B cell (primary cell): Measurements from ENCODE around the gene DOCK4.

Experiments
- EZH2 ChIP-seq: IDR thresholded peaks from 2 replicates; pipeline ENCODE4 v1.6.1; 2012; ENCODE audit warnings: borderline replicate concordance, low read depth, mild to moderate bottlenecking, moderate library complexity, low read length; ENCODE audit not compliant: insufficient read depth, poor library complexity, severe bottlenecking
- TF ChIP-seq, protein P1 (sequence below): fragments of 200-600 bp; IDR thresholded peaks from one replicate; pipeline ENCODE4 v1.8.0; 2022; ENCODE audit warnings: antibody characterized with exemption, mild to moderate bottlenecking

DNA sequence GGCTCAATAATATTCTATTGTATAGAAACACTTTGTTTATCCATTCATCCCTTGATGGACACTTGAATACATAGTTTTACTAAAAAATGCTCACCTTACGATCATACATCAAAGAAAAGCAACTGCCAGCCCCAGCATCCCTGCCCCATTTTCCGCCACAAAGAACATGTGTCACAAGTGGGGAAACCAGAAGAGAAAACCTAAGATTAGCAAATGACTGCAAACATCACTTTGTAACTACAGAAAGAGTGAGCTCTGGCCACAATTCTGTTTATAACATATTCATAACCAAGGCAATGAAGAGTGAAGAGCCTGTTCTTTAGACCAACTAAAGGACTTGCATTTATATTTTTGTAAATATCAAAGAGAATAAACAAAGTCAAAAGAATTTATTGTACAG, 89.8 kb downstream of the DOCK4 start:
- TF ChIP-seq, protein P1, sequence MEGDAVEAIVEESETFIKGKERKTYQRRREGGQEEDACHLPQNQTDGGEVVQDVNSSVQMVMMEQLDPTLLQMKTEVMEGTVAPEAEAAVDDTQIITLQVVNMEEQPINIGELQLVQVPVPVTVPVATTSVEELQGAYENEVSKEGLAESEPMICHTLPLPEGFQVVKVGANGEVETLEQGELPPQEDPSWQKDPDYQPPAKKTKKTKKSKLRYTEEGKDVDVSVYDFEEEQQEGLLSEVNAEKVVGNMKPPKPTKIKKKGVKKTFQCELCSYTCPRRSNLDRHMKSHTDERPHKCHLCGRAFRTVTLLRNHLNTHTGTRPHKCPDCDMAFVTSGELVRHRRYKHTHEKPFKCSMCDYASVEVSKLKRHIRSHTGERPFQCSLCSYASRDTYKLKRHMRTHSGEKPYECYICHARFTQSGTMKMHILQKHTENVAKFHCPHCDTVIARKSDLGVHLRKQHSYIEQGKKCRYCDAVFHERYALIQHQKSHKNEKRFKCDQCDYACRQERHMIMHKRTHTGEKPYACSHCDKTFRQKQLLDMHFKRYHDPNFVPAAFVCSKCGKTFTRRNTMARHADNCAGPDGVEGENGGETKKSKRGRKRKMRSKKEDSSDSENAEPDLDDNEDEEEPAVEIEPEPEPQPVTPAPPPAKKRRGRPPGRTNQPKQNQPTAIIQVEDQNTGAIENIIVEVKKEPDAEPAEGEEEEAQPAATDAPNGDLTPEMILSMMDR, result no peak
- no peak for TF ChIP-seq EZH2
